Caki2 (cell line): Measurements from ENCODE around the gene JARID2. TPM values are rescaled to one million over a fixed set of nuclear protein-coding genes. Genes with fewer than 3 reads are reported as not detected.

Experiments
- DNase-seq: peaks from one replicate; pipeline ENCODE4 v3.0.0-alpha.2; 2015; ENCODE audit warnings: low read depth
- in situ Hi-C: cut with HindIII; loops from 2 replicates; pipeline ENCODE4 v1.10.0; 2016; ENCODE audit warnings: low sequenced_read_pairs, low pct_unique_long_range_greater_than_20kb, mixed read lengths
- total RNA-seq: library from RNA; depleted of rRNA; stranded (reverse); fragments of >200 nt; shearing (Covaris generic); gene quantifications from 2 replicates; pipeline ENCODE4 v1.2.3, GENCODE V29; 2014; ENCODE audit warnings: low replicate concordance

JARID2 gene
- total RNA-seq, 1 experiment from 2014 or later: 4.9 TPM

- no peak for DNase-seq
- in situ Hi-C loops: no loop called here
These were observed 52.2 kb downstream of the JARID2 start for GRCh38 chr6:15297895-15298590.

GRCh38 chr6:15299430-15300131 is 53.7 kb downstream of the JARID2 start:
- in situ Hi-C loops: no loop called here
- DNase-seq: no peak

GRCh38 chr6:15301179-15302006 is 55.5 kb downstream of the JARID2 start:
- in situ Hi-C loops: no loop called here
- no peak for DNase-seq

GRCh38 chr6:15303162-15303919 is 57.5 kb downstream of the JARID2 start:
- in situ Hi-C loops: no loop called here
- no peak for DNase-seq

GRCh38 chr6:15303920-15304291 is 58.0 kb downstream of the JARID2 start:
- in situ Hi-C loops: no loop called here

GRCh38 chr6:15304337-15305042 is 58.6 kb downstream of the JARID2 start:
- in situ Hi-C loops: no loop called here
- DNase-seq: no peak

More at GRCh38 chr6:15303920-15304291, 58.0 kb downstream of the JARID2 start:
- DNase-seq: no peak

- in situ Hi-C loops: no loop called here
- DNase-seq: no peak
These were observed 59.6 kb downstream of the JARID2 start for GRCh38 chr6:15305496-15305895.

GRCh38 chr6:15305909-15306308 is 60.0 kb downstream of the JARID2 start:
- no peak for DNase-seq

GRCh38 chr6:15308435-15309213 is 62.8 kb downstream of the JARID2 start:
- peak; percentile 39 for DNase-seq
- in situ Hi-C loops: no loop called here

More at GRCh38 chr6:15305909-15306308, 60.0 kb downstream of the JARID2 start:
- in situ Hi-C loops: no loop called here

GRCh38 chr6:15309611-15310283 is 63.9 kb downstream of the JARID2 start:
- in situ Hi-C loops: no loop called here
- no peak for DNase-seq

GRCh38 chr6:15310680-15311079 is 64.8 kb downstream of the JARID2 start:
- in situ Hi-C loops: no loop called here
- DNase-seq: no peak

- in situ Hi-C loops: no loop called here
- peak; percentile 72 for DNase-seq
These were observed 66.6 kb downstream of the JARID2 start for GRCh38 chr6:15312500-15312899.

GRCh38 chr6:15313367-15313766 is 67.5 kb downstream of the JARID2 start:
- in situ Hi-C loops: no loop called here
- DNase-seq: no peak

GRCh38 chr6:15316754-15317153 is 70.9 kb downstream of the JARID2 start:
- no peak for DNase-seq
- in situ Hi-C loops: no loop called here

GRCh38 chr6:15317251-15317650 is 71.4 kb downstream of the JARID2 start:
- in situ Hi-C loops: no loop called here
- no peak for DNase-seq
